K562 (cell line): ENCODE data around the gene GPR180. TPM values are rescaled to one million over a fixed set of nuclear protein-coding genes. Genes with fewer than 3 reads are reported as not detected.

ENCODE experiments used
- BRD9 ChIP-seq: fragments of 450-650 bp; IDR thresholded peaks from 2 replicates; pipeline ENCODE4 v1.6.1; 2018; ENCODE audit warnings: low read depth; ENCODE audit not compliant: partially characterized antibody
- E2F1 ChIP-seq: sonication (generic); formaldehyde crosslinking; IDR thresholded peaks from 2 replicates; pipeline ENCODE4 v1.8.1; 2023; ENCODE audit warnings: mild to moderate bottlenecking, missing genetic modification reagents, moderate library complexity
- GTF2F1 ChIP-seq: IDR thresholded peaks from 2 replicates; pipeline ENCODE4 v1.6.1; 2011; ENCODE audit warnings: low read depth, low read length, improper control_type of control experiment
- TCF7L2 ChIP-seq: fragments of 150-350 bp; IDR thresholded peaks from 2 replicates; pipeline ENCODE4 v1.6.1; 2016; ENCODE audit warnings: low read depth, mild to moderate bottlenecking, low read length, moderate library complexity
- ZNF324 ChIP-seq: fragments of 250-450 bp; sonication (Bioruptor Pico); IDR thresholded peaks from 2 replicates; pipeline ENCODE4 v1.4.0; 2020; ENCODE audit warnings: mild to moderate bottlenecking
- polyA plus RNA-seq, 8 experiments: library from polyadenylated mRNA; depleted of rRNA in 4 of 8; stranded (reverse) in 5 of 8; unstranded in 3 of 8; fragments of >200 nt; fragmentation: Nextera tagmentation in 2 of 8; fragmentation: Illumina TruSeq in 1 of 8; extraction: Ambion mirVana in 2 of 8; extraction: Trizol in 1 of 8; gene quantifications; 2 replicates each; pipeline versions ENCODE4 v1.2.1 to v1.2.3, GENCODE V29; 2011 to 2014; ENCODE audit warnings: inconsistent platforms in 1 of 8, missing spikeins in 1 of 8
- total RNA-seq, 7 experiments: library from RNA; depleted of rRNA in 6 of 7; stranded (reverse); fragments of >200 nt in 6 of 7; fragmentation: Illumina TruSeq in 2 of 7; extraction: Trizol in 2 of 7; gene quantifications; 2 replicates each; pipeline versions ENCODE4 v1.2.1 to v1.2.3, GENCODE V29; 2011 to 2021; ENCODE audit warnings: low replicate concordance in 1 of 7
- TF ChIP-seq, protein P1 (sequence below): fragments of 200-600 bp; sonication (generic); IDR thresholded peaks from one replicate; pipeline ENCODE4 v1.6.1; 2012; ENCODE audit warnings: mild to moderate bottlenecking, low read depth, low read length, inconsistent platforms
- TF ChIP-seq, protein P2 (sequence below): sonication (generic); IDR thresholded peaks from 2 replicates; pipeline ENCODE4 v1.6.1; 2016
- TF ChIP-seq, protein P3 (sequence below): IDR thresholded peaks from 2 replicates; pipeline ENCODE4 v1.6.1; 2014; ENCODE audit warnings: antibody characterized with exemption
- TF ChIP-seq, protein P4 (sequence below): fragments of 250-450 bp; sonication (Bioruptor Pico); IDR thresholded peaks from 2 replicates; pipeline ENCODE4 v1.4.0; 2020; ENCODE audit warnings: mild to moderate bottlenecking, moderate library complexity, borderline replicate concordance

GPR180 gene
- total and polyA plus RNA-seq, 9 of the 15 experiments (the other 6 are each of a cell fraction or from before 2014, with no cell fraction given) = 0.77 to 4.1 (median 1.8) TPM

DNA sequence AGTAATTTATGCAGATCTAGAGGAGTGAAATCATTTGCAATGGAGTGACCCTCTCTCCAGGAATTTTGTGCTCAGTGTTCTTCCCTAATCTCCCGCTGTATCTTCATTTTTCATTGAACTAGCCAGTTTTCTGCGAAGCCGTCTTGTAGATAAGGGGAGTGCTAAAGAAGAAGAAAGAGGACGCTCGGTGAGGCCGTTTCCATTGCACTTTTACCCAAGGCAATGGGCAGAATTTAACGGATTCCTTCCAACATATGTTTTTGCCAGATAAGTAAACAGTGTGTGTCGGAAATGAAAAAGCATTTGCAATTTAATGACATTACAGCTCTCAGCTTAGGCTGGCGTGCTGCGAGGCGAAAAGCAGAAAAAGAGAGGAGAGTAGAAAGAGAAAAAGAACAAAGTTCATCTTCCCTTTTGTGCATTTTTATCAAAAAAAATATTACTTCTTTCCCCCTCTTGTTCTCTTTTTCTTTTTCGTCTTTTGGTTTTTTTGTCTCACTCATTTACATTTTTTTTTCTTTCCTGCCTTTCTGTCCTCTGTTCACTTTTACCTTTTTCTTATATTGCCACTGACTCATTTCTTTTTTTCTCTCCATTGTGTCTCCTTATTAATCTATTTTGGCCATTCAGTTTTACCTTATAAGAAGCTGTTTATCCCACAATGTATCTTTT lies 60.8 kb downstream of the GPR180 start (continued):
- TF ChIP-seq, protein P1, sequence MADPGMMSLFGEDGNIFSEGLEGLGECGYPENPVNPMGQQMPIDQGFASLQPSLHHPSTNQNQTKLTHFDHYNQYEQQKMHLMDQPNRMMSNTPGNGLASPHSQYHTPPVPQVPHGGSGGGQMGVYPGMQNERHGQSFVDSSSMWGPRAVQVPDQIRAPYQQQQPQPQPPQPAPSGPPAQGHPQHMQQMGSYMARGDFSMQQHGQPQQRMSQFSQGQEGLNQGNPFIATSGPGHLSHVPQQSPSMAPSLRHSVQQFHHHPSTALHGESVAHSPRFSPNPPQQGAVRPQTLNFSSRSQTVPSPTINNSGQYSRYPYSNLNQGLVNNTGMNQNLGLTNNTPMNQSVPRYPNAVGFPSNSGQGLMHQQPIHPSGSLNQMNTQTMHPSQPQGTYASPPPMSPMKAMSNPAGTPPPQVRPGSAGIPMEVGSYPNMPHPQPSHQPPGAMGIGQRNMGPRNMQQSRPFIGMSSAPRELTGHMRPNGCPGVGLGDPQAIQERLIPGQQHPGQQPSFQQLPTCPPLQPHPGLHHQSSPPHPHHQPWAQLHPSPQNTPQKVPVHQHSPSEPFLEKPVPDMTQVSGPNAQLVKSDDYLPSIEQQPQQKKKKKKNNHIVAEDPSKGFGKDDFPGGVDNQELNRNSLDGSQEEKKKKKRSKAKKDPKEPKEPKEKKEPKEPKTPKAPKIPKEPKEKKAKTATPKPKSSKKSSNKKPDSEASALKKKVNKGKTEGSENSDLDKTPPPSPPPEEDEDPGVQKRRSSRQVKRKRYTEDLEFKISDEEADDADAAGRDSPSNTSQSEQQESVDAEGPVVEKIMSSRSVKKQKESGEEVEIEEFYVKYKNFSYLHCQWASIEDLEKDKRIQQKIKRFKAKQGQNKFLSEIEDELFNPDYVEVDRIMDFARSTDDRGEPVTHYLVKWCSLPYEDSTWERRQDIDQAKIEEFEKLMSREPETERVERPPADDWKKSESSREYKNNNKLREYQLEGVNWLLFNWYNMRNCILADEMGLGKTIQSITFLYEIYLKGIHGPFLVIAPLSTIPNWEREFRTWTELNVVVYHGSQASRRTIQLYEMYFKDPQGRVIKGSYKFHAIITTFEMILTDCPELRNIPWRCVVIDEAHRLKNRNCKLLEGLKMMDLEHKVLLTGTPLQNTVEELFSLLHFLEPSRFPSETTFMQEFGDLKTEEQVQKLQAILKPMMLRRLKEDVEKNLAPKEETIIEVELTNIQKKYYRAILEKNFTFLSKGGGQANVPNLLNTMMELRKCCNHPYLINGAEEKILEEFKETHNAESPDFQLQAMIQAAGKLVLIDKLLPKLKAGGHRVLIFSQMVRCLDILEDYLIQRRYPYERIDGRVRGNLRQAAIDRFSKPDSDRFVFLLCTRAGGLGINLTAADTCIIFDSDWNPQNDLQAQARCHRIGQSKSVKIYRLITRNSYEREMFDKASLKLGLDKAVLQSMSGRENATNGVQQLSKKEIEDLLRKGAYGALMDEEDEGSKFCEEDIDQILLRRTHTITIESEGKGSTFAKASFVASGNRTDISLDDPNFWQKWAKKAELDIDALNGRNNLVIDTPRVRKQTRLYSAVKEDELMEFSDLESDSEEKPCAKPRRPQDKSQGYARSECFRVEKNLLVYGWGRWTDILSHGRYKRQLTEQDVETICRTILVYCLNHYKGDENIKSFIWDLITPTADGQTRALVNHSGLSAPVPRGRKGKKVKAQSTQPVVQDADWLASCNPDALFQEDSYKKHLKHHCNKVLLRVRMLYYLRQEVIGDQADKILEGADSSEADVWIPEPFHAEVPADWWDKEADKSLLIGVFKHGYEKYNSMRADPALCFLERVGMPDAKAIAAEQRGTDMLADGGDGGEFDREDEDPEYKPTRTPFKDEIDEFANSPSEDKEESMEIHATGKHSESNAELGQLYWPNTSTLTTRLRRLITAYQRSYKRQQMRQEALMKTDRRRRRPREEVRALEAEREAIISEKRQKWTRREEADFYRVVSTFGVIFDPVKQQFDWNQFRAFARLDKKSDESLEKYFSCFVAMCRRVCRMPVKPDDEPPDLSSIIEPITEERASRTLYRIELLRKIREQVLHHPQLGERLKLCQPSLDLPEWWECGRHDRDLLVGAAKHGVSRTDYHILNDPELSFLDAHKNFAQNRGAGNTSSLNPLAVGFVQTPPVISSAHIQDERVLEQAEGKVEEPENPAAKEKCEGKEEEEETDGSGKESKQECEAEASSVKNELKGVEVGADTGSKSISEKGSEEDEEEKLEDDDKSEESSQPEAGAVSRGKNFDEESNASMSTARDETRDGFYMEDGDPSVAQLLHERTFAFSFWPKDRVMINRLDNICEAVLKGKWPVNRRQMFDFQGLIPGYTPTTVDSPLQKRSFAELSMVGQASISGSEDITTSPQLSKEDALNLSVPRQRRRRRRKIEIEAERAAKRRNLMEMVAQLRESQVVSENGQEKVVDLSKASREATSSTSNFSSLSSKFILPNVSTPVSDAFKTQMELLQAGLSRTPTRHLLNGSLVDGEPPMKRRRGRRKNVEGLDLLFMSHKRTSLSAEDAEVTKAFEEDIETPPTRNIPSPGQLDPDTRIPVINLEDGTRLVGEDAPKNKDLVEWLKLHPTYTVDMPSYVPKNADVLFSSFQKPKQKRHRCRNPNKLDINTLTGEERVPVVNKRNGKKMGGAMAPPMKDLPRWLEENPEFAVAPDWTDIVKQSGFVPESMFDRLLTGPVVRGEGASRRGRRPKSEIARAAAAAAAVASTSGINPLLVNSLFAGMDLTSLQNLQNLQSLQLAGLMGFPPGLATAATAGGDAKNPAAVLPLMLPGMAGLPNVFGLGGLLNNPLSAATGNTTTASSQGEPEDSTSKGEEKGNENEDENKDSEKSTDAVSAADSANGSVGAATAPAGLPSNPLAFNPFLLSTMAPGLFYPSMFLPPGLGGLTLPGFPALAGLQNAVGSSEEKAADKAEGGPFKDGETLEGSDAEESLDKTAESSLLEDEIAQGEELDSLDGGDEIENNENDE = no peak
- TF ChIP-seq TCF7L2 = no peak
- no peak for TF ChIP-seq GTF2F1
- TF ChIP-seq, protein P2, sequence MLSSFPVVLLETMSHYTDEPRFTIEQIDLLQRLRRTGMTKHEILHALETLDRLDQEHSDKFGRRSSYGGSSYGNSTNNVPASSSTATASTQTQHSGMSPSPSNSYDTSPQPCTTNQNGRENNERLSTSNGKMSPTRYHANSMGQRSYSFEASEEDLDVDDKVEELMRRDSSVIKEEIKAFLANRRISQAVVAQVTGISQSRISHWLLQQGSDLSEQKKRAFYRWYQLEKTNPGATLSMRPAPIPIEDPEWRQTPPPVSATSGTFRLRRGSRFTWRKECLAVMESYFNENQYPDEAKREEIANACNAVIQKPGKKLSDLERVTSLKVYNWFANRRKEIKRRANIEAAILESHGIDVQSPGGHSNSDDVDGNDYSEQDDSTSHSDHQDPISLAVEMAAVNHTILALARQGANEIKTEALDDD = peak; percentile 35; the same call in 1 of the 2 replicates
- TF ChIP-seq E2F1 (CRISPR knock-in tag) = no peak
- TF ChIP-seq, protein P3, sequence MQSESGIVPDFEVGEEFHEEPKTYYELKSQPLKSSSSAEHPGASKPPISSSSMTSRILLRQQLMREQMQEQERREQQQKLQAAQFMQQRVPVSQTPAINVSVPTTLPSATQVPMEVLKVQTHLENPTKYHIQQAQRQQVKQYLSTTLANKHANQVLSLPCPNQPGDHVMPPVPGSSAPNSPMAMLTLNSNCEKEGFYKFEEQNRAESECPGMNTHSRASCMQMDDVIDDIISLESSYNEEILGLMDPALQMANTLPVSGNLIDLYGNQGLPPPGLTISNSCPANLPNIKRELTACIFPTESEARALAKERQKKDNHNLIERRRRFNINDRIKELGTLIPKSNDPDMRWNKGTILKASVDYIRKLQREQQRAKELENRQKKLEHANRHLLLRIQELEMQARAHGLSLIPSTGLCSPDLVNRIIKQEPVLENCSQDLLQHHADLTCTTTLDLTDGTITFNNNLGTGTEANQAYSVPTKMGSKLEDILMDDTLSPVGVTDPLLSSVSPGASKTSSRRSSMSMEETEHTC = no peak
- TF ChIP-seq ZNF324 = no peak
- TF ChIP-seq BRD9 = peak; percentile 73
- TF ChIP-seq, protein P4, sequence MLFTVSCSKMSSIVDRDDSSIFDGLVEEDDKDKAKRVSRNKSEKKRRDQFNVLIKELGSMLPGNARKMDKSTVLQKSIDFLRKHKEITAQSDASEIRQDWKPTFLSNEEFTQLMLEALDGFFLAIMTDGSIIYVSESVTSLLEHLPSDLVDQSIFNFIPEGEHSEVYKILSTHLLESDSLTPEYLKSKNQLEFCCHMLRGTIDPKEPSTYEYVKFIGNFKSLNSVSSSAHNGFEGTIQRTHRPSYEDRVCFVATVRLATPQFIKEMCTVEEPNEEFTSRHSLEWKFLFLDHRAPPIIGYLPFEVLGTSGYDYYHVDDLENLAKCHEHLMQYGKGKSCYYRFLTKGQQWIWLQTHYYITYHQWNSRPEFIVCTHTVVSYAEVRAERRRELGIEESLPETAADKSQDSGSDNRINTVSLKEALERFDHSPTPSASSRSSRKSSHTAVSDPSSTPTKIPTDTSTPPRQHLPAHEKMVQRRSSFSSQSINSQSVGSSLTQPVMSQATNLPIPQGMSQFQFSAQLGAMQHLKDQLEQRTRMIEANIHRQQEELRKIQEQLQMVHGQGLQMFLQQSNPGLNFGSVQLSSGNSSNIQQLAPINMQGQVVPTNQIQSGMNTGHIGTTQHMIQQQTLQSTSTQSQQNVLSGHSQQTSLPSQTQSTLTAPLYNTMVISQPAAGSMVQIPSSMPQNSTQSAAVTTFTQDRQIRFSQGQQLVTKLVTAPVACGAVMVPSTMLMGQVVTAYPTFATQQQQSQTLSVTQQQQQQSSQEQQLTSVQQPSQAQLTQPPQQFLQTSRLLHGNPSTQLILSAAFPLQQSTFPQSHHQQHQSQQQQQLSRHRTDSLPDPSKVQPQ = no peak
